H9 (cell line): ENCODE results near the gene ARID3A. TPM values are rescaled to one million over a fixed set of nuclear protein-coding genes. Genes with fewer than 3 reads are reported as not detected.

Experiments used
- DNase-seq: peaks from one replicate; pipeline ENCODE4 v3.0.0-alpha.2; 2017
- H2AFZ ChIP-seq: one replicate; pipeline ENCODE4 v1.6.1; 2013; ENCODE audit warnings: mild to moderate bottlenecking, low read length, control low read depth, moderate library complexity
- H2AK5ac ChIP-seq: 2 replicates; pipeline ENCODE4 v1.6.1; 2013; ENCODE audit warnings: low read length, control low read depth, mixed read lengths; ENCODE audit not compliant: insufficient read length
- H2BK120ac ChIP-seq: one replicate; pipeline ENCODE4 v1.6.1; 2013; ENCODE audit warnings: low read depth, mild to moderate bottlenecking, low read length, control low read depth, inconsistent platforms; ENCODE audit not compliant: poor library complexity, severe bottlenecking
- H2BK12ac ChIP-seq: 2 replicates; pipeline ENCODE4 v1.6.1; 2013; ENCODE audit warnings: low read length, control low read depth, mixed read lengths, low read depth; ENCODE audit not compliant: insufficient read length
- H2BK15ac ChIP-seq: 2 replicates; pipeline ENCODE4 v1.6.1; 2013; ENCODE audit warnings: low read depth, low read length, control low read depth
- H2BK20ac ChIP-seq: one replicate; pipeline ENCODE4 v1.6.1; 2013; ENCODE audit warnings: low read depth, mild to moderate bottlenecking, low read length, control low read depth, inconsistent platforms; ENCODE audit not compliant: poor library complexity, severe bottlenecking
- H2BK5ac ChIP-seq: 2 replicates; pipeline ENCODE4 v1.6.1; 2013; ENCODE audit warnings: low read length, control low read depth, mixed read lengths; ENCODE audit not compliant: insufficient read length
- H3K14ac ChIP-seq: 2 replicates; pipeline ENCODE4 v1.6.1; 2013; ENCODE audit warnings: low read length, control low read depth; ENCODE audit not compliant: insufficient read depth
- H3K18ac ChIP-seq: 2 replicates; pipeline ENCODE4 v1.6.1; 2013; ENCODE audit warnings: low read depth, mild to moderate bottlenecking, mixed read lengths, low read length, control low read depth; ENCODE audit not compliant: insufficient read length
- H3K23ac ChIP-seq: 2 replicates; pipeline ENCODE4 v1.6.1; 2013; ENCODE audit warnings: low read length, control low read depth, mixed read lengths, low read depth; ENCODE audit not compliant: insufficient read length
- H3K23me2 ChIP-seq: 2 replicates; pipeline ENCODE4 v1.6.1; 2013; ENCODE audit warnings: low read depth, mild to moderate bottlenecking, mixed read lengths, low read length, control low read depth; ENCODE audit not compliant: insufficient read length, poor library complexity, severe bottlenecking
- H3K27ac ChIP-seq: 2 replicates; pipeline ENCODE4 v1.5.1; 2013; ENCODE audit warnings: low read length, control low read depth, mixed read lengths, low read depth; ENCODE audit not compliant: insufficient read length
- H3K27me3 ChIP-seq: 2 replicates; pipeline ENCODE4 v1.6.1; 2013; ENCODE audit warnings: low read length, control low read depth, inconsistent platforms; ENCODE audit not compliant: insufficient read depth
- H3K4ac ChIP-seq: 2 replicates; pipeline ENCODE4 v1.6.1; 2013; ENCODE audit warnings: low read depth, mild to moderate bottlenecking, control low read depth, inconsistent platforms, low read length, moderate library complexity
- H3K4me1 ChIP-seq: 2 replicates; pipeline ENCODE4 v1.6.1; 2013; ENCODE audit warnings: low read length, control low read depth, inconsistent platforms; ENCODE audit not compliant: insufficient read depth
- H3K4me2 ChIP-seq: 2 replicates; pipeline ENCODE4 v1.6.1; 2013; ENCODE audit warnings: low read length, control low read depth, mixed read lengths; ENCODE audit not compliant: insufficient read length, insufficient read depth
- H3K56ac ChIP-seq: 2 replicates; pipeline ENCODE4 v1.6.1; 2013; ENCODE audit warnings: low read depth, mild to moderate bottlenecking, mixed read lengths, low read length, control low read depth; ENCODE audit not compliant: insufficient read length
- H3K79me1 ChIP-seq: 2 replicates; pipeline ENCODE4 v1.6.1; 2013; ENCODE audit warnings: low read depth, mild to moderate bottlenecking, moderate library complexity, low read length, control low read depth, inconsistent platforms; ENCODE audit not compliant: insufficient read depth, poor library complexity, severe bottlenecking
- H3K79me2 ChIP-seq: 2 replicates; pipeline ENCODE4 v1.6.1; 2013; ENCODE audit warnings: low read length, control low read depth, inconsistent platforms; ENCODE audit not compliant: insufficient read depth
- H3K9ac ChIP-seq: 2 replicates; pipeline ENCODE4 v1.6.1; 2013; ENCODE audit warnings: low read length, control low read depth, mixed read lengths; ENCODE audit not compliant: insufficient read length; ENCODE audit errors: extremely low read depth
- H3K9me3 ChIP-seq: one replicate; pipeline ENCODE4 v1.6.1; 2013; ENCODE audit warnings: low read depth, low read length, inconsistent platforms; ENCODE audit not compliant: control insufficient read depth
- H3T11ph ChIP-seq: one replicate; pipeline ENCODE4 v1.6.1; 2013; ENCODE audit warnings: mild to moderate bottlenecking, low read length, control low read depth, inconsistent platforms
- H4K20me1 ChIP-seq: one replicate; pipeline ENCODE4 v1.6.1; 2013; ENCODE audit not compliant: control insufficient read depth, insufficient read length, insufficient read depth
- H4K5ac ChIP-seq: 2 replicates; pipeline ENCODE4 v1.6.1; 2013; ENCODE audit warnings: low read depth, mild to moderate bottlenecking, mixed read lengths, low read length, control low read depth; ENCODE audit not compliant: insufficient read length
- H4K8ac ChIP-seq: replicated peaks from 2 replicates; pipeline ENCODE4 v1.6.1; 2013; ENCODE audit warnings: low read length, control low read depth, mixed read lengths, low read depth; ENCODE audit not compliant: insufficient read length
- H4K91ac ChIP-seq: 2 replicates; pipeline ENCODE4 v1.6.1; 2013; ENCODE audit warnings: low read depth, mild to moderate bottlenecking, moderate library complexity, mixed read lengths, low read length, control low read depth; ENCODE audit not compliant: insufficient read length
- H3K27ac Mint-ChIP-seq, 3 experiments: 2 replicates in 2 of 3; 3 replicates in 1 of 3; pipeline ENCODE4 v1.8.0; 2020 to 2021; ENCODE audit warnings: mixed read lengths in 3 of 3, mild to moderate bottlenecking in 1 of 3, moderate library complexity in 1 of 3
- H3K27me3 Mint-ChIP-seq: 2 replicates; pipeline ENCODE4 v1.8.0; 2021; ENCODE audit warnings: low read depth, mild to moderate bottlenecking, moderate library complexity, mixed read lengths
- H3K36me3 Mint-ChIP-seq, 3 experiments: 2 replicates in 2 of 3; 3 replicates in 1 of 3; pipeline ENCODE4 v1.8.0; 2020 to 2021; ENCODE audit warnings: low read depth in 3 of 3, mixed read lengths in 3 of 3; ENCODE audit not compliant: insufficient read depth in 1 of 3
- H3K4me1 Mint-ChIP-seq, 2 experiments: 2 replicates each; pipeline ENCODE4 v1.8.0; 2020; ENCODE audit warnings: mixed read lengths in 2 of 2
- H3K4me3 Mint-ChIP-seq, 2 experiments: 2 replicates in 1 of 2; 3 replicates in 1 of 2; pipeline ENCODE4 v1.8.0; 2020 to 2021; ENCODE audit warnings: mild to moderate bottlenecking in 2 of 2, mixed read lengths in 2 of 2, moderate library complexity in 1 of 2
- H3K9me3 Mint-ChIP-seq, 2 experiments: 2 replicates in 1 of 2; 3 replicates in 1 of 2; pipeline ENCODE4 v1.8.0; 2020; ENCODE audit warnings: mild to moderate bottlenecking in 2 of 2, mixed read lengths in 2 of 2, moderate library complexity in 1 of 2
- CTCF ChIP-seq: fragments of 200-600 bp; sonication (generic); conservative IDR thresholded peaks from 3 replicates; pipeline ENCODE4 v1.8.0; 2021; ENCODE audit warnings: antibody characterized with exemption, mild to moderate bottlenecking
- WGBS: extraction: QIAGEN DNeasy Blood & Tissue Kit; methylation state at CpG from one replicate; pipeline ENCODE4 v1.1.7; 2013; ENCODE audit warnings: missing lambda C conversion rate, low lambda C conversion rate, mixed read lengths; ENCODE audit not compliant: insufficient read length; ENCODE audit errors: extremely low coverage; 5-methylcytosine and 5-hydroxymethylcytosine counted together
- total RNA-seq: library from RNA; stranded (reverse); gene quantifications from 2 replicates; pipeline ENCODE4 v1.2.1, GENCODE V29; 2021

Gene ARID3A
- total RNA-seq, 1 experiment from 2014 or later, result 98.3 TPM

- no peak overlapping the region for H3K27ac ChIP-seq
- H3K4ac ChIP-seq, result no peak overlapping the region
- H3K9ac ChIP-seq, result no peak overlapping the region
- H2BK120ac ChIP-seq, result no peak overlapping the region
- no peak overlapping the region for H2AK5ac ChIP-seq
- WGBS, result no CpG with 5 or more reads among the region's 18 CpGs
- peaks cover 3% of the 10 kb centered on the region; the same call in 1 of the 2 replicates for H3K27me3 ChIP-seq
- no peak overlapping the region for H3K18ac ChIP-seq
- no peak overlapping the region for H3K23ac ChIP-seq
- no peak overlapping the region for H3K27ac Mint-ChIP-seq
- peaks cover 5 to 15% of the 10 kb centered on the region in 2 experiments for H3K4me1 Mint-ChIP-seq
- no peak overlapping the region for H3K4me3 Mint-ChIP-seq
- no peak for DNase-seq
- no peak overlapping the region for H3K14ac ChIP-seq
- no peaks in the 10 kb centered on the region for H3K79me1 ChIP-seq
- H3T11ph ChIP-seq, result no peak overlapping the region
- H2BK12ac ChIP-seq, result no peak overlapping the region
- no peaks in the 10 kb centered on the region; a peak in 1 of 5 replicates for H3K9me3 Mint-ChIP-seq
- H2BK15ac ChIP-seq, result no peak overlapping the region
- no peaks in the 10 kb centered on the region for H3K23me2 ChIP-seq
- H3K79me2 ChIP-seq, result no peaks in the 10 kb centered on the region
- H4K20me1 ChIP-seq, result peaks cover 7% of the 10 kb centered on the region
- no peak overlapping the region for H2AFZ ChIP-seq
- H3K4me1 ChIP-seq, result no peaks in the 10 kb centered on the region
- no peak overlapping the region for H2BK20ac ChIP-seq
- H3K27me3 Mint-ChIP-seq, result peaks cover 32% of the 10 kb centered on the region
- TF ChIP-seq CTCF, result no peak
- no peak overlapping the region for H4K5ac ChIP-seq
- no peak overlapping the region for H3K4me2 ChIP-seq
- no peak overlapping the region for H3K56ac ChIP-seq
- no peak overlapping the region for H4K91ac ChIP-seq
- no peak overlapping the region for H2BK5ac ChIP-seq
- H4K8ac ChIP-seq, result no peak overlapping the region
- H3K36me3 Mint-ChIP-seq, result peaks cover 0 to 15% (median 14%) of the 10 kb centered on the region in 3 experiments; a peak in 6 of 7 replicates
- no peaks in the 10 kb centered on the region for H3K9me3 ChIP-seq
These were observed 68.7 kb downstream of the ARID3A start for GRCh38 chr19:994516-994915.
